Measurements from ENCODE around the gene KIF3A.
A peak's percentile ranks its signal among the peaks of the same experiment; 100 is the strongest.

KIF3A gene

DNA sequence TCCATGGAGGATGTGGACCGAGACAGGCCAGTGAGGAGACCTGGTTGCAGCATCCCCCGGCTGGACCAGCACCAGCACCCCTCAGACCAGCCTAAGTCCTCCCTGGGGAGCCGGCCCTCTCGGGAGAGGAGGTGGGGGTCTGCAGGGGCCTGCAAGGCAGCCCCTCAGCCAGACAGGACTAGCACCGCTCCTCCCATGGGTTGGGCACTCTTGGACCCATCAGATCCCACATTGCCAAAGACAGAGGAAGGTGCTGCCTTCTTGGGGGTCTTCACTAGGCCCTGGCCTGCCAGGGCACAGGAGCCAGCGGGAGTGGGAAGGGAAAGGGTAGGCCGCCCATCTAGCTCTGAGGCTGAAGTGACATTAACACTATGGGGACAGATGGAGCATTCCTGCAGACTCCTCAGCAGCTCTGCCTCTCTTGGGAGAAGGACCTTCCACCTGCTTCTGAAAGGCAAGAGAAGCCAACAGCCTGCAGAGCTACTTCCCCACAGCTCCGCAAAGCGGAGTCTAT, 72.6 kb downstream of the KIF3A start:
- DNase-seq (ENCODE audit: low read depth in 4 of 4, low spot score in 1 of 4): no peak

DNA sequence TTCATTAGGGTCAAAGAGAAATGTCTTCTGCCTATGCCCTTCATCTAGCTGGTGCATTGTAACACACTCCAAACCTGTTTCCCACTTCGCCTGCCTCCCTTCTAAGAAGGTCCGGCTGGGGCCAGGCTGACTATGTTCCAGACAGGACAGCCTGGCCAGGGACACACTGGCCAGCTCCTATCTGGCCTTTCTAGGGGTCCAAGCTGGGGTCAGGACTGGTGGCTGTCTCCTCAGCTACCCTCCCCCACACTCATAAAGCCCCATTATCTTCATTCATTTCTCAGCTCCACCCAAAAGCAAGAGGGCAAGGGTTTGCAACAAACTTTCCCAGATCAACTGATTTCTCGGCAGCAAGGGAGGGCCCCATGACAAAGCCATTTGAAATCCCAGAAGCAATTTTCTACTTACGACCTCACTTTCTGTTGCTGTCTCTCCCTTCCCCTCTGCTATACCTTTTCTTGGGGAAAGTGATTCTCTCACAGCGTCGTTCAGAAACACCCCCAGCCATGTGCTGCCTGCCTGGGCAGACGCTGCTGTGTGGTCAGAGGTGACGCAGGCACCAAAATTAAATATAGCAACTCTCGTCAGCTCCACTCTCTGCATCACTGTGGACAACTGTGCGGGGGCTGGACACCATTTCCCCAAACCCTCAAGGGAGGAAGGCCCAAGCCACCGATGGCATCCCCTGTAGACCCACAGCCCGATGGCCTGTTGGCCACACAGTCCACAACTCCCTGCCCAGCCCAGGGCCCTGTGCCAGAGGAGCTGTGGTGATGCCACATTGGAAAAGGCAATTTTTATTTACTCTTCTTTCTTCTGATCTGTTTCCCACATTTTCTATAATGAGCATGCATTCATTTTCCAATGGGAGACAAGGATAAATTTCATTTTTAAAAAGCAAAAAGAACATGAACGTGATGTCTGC, 73.3 kb downstream of the KIF3A start:
- DNase-seq (ENCODE audit: low read depth in 4 of 4, low spot score in 1 of 4): no peak

GRCh38 chr5:132662925-132663770, 74.2 kb downstream of the KIF3A start:
- peak in 1 of 4 experiments; percentile 28 for DNase-seq (ENCODE audit: low read depth in 4 of 4, low spot score in 1 of 4)

GRCh38 chr5:132662004-132662401, 75.3 kb downstream of the KIF3A start:
- no peak for DNase-seq (ENCODE audit: low read depth in 4 of 4, low spot score in 1 of 4)

DNA sequence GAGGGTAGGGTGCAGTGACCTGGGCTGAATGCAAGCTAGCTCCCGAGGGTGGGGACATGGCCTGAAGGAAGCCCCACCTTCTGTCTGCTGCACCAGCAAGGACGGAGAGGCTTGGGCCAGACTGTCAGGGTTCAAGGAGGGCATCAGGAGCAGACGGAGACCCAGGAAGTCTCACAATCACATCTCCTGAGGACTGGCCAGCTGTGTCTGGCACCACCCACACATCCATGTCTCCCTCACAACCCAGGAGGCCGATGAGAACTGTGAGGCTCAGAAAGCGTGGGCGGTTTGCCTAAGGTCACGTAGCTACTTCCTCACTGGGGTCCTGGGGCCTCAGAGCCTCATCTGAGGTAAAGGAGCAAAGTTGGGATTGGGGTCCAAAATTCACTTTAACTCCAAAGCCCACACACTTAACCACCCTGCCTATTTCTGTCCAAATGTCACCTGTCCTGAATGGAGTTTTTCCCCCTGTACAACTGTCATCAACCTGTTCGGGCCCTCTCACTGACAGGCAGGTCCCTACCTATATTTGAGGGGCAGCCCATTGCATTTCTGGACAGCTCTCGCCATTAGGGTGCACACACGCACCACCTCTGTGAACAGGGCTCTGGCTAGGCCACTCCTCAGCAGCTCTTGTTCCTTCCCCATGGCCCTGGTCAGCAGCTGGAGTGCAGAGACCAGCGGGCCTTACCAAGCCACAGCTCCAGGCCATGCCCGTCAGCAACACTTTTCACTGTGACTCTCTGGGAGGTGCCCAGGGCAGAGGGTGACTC, 75.9 kb downstream of the KIF3A start:
- DNase-seq (ENCODE audit: low read depth in 4 of 4, low spot score in 1 of 4): no peak

- DNase-seq (ENCODE audit: low read depth in 4 of 4, low spot score in 1 of 4): no peak
Measured at GRCh38 chr5:132659598-132660493, 77.5 kb downstream of the KIF3A start.

GRCh38 chr5:132658381-132659302, 78.7 kb downstream of the KIF3A start:
- DNase-seq (ENCODE audit: low read depth in 4 of 4, low spot score in 1 of 4): no peak

GRCh38 chr5:132657676-132658380, 79.5 kb downstream of the KIF3A start, which contains the start of gene IL13:
TSS of gene IL13 (plus strand) at chr5:132658173. CDS start at chr5:132658187, 14 bp downstream.
- no peak for DNase-seq (ENCODE audit: low read depth in 4 of 4, low spot score in 1 of 4)

GRCh38 chr5:132656774-132657355, 80.5 kb downstream of the KIF3A start:
- DNase-seq (ENCODE audit: low read depth in 4 of 4, low spot score in 1 of 4): no peak

DNA sequence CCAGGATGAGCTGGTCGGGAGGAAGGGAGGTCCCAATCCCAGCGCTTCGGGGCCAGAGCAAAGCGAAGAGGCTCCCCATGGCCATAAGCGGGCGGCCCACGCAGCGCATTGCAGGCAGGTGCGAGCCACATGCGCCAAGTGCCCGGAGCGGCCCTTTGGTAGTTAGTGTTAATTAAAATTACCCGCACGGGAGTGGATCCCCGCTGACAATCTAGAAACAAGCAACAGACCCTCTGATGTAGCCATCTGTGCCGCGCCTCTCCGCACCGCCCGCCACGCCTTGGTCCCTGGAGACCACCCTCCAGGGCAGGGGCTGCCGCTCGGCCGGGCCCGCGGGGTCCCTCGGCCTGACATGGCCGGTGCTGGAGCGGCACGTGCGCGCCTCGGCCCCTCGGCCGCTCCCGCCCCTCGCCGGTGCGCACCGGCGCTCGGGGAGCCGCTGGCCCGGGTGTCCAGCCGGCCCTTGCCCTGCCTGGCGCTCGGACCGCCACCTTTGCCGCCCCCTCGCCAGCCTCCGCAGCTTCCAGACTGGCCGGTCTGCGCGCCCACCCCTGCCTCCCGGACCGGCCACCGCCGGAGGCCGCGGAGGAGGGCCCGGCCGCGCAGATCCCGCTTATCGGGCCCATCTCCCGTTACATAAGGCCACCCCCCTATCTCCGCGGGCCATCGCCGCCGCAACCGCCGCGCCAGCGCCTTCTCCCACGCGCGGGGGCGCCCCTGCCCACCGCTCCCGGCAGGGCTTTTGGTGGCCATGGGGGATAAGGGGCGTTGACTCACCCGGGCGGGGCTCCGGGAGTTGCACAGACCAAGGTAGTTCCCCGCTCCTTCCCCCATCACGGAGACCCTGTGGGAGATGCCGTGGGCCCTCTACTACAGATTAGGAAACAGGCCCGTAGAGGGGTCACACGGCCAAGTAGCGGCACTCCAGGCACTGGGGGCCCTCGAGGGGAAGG, 81.2 kb downstream of the KIF3A start:
- DNase-seq (ENCODE audit: low read depth in 4 of 4, low spot score in 1 of 4): peak in 2 of 4 experiments; percentile 20 to 36

DNA sequence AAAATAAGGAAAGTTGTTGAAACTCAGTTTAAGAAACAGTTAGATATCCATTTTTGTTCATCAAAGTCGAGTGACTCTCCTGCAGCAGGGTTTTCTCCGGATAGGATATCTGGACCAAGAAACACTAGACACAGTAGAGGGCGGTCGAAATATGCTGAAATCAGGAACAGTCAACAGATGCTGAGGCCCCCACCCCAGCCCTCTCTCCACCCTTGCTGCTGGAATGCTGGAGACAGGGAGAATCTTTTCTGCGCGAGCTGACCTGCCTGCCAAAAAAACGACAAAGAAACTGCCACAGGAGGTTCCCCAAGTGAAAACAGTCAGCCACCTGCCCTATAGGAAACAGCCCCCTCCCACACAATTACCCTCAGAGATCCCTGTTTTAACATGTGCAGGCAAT, 83.6 kb downstream of the KIF3A start:
- DNase-seq (ENCODE audit: low read depth in 4 of 4, low spot score in 1 of 4): no peak

DNA sequence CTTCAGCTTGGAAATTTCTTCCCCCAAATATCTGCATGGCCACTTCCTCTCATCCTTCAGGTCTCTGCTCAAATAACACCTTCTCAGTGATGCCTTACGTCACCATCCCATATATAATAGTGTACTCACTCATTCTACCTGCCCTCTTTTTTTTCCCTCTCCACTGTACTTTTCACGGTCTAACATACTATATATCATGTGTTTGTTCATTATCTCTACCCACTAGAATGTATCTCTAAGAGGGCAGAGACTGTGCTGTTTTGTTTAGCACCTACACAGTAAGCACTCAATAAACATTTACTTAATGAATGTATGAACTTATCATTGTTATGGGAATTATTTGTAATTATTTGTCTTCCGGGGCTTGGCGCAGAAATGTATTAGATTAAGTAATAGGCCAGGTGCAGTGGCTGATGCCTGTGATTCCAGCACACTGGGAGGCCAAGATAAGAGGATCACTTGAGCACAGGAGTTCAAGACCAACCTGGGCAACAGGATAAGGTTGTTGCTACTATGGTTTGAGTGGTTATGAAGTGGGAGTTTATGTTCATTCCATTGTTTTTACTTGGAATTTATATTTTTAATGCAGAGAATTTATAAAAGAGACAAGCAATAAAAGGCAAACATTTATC, 85.4 kb downstream of the KIF3A start:
- DNase-seq (ENCODE audit: low read depth in 4 of 4, low spot score in 1 of 4): no peak

DNA sequence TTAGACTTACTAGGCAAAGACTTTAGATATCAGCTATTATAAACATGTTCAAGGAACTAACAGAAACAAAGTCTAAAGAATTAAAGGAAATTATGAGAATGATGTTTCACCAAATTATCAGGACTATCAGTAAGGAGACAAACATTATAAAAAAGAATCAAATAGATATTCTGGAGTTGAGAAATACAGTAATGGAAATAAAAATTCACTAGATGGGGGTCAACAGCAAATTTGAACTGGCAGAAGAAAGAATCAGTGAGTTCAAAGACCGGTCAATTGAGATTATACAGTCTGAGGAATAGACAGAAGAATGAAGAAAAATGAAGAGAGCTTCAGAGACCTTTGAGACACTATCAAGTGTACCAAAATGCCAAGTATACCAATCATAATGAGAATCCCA, 89.0 kb downstream of the KIF3A start:
- DNase-seq (ENCODE audit: low read depth in 4 of 4, low spot score in 1 of 4): no peak

- no peak for DNase-seq (ENCODE audit: low read depth in 4 of 4, low spot score in 1 of 4)
Measured at GRCh38 chr5:132647473-132647872, 89.9 kb downstream of the KIF3A start.

DNA sequence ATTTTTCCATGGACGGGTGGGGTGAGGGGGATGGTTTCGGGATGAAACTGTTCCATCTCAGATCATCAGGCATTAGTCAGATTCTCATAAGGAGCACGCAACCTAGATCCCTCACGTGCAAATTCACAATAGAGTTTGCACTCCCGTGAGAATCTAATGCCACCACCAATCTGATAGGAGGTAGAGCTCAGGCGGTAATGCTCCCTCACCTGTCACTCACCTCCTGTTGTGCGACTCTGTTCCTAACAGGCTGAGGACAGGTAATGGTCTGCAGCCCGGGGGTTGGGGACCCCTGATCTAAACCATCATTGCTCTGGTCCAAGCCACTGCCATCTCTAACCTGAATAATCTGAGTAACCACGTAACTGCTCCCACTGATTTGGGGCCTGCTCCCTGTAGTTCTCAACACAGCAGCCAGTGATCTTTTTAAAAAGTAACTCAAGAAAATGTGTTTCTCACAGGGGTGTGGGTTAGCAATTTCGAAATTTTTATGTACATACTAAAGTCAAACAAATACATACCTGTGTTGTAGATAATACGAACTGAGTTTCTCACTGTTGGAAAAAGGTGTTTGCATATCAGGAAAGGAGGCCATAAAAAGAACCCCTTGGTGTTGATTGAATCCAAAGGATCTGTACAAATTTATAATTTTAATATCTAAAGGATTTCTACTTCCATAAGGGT, 90.6 kb downstream of the KIF3A start:
- DNase-seq (ENCODE audit: low read depth in 4 of 4, low spot score in 1 of 4): no peak

DNA sequence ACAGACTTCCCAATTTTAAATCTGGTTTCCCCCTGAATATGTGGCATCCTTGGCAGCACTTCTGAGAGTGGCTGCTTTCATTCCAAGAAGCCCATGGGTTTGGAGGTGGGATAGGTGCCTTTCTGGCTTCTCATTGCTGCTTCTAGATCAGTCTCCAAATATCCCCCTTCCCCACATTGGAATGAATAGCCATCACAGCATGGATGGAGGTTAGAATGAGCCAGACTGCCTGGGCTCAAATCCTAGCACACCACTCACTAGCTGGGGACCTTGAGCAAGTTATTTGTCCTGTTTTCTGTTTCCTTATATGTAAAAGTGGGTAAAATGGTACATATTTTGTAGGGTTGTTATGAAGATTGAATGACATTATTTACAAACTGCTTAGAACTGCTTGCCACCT, 93.2 kb downstream of the KIF3A start:
- no peak for DNase-seq (ENCODE audit: low read depth in 4 of 4, low spot score in 1 of 4)
